ENCODE results near the gene DGKG.

Gene DGKG

DNA sequence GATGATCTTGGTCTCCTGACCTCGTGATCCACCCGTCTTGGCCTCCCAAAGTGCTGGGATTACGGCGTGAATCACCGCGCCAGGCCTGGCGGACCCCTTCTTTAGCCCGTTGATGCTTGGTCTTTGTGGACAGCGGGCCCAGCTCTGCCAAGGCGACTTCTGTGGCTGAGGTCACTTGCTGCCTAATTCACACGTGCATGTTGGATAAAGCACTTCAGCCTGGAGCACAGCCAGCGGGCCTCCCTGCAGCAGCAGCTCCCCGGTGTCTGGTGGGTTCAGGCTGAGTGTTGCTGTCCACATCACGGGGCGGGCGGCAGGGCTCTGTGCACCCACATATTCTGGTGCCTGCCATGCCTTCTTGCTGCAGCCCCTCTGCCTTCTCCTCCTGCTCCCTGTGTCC lies 88.4 kb downstream of the DGKG start:
- no peak overlapping the region for H3K4me3 ChIP-seq (ENCODE audit: low read depth, low read length)
- TF ChIP-seq, protein P1, sequence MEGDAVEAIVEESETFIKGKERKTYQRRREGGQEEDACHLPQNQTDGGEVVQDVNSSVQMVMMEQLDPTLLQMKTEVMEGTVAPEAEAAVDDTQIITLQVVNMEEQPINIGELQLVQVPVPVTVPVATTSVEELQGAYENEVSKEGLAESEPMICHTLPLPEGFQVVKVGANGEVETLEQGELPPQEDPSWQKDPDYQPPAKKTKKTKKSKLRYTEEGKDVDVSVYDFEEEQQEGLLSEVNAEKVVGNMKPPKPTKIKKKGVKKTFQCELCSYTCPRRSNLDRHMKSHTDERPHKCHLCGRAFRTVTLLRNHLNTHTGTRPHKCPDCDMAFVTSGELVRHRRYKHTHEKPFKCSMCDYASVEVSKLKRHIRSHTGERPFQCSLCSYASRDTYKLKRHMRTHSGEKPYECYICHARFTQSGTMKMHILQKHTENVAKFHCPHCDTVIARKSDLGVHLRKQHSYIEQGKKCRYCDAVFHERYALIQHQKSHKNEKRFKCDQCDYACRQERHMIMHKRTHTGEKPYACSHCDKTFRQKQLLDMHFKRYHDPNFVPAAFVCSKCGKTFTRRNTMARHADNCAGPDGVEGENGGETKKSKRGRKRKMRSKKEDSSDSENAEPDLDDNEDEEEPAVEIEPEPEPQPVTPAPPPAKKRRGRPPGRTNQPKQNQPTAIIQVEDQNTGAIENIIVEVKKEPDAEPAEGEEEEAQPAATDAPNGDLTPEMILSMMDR (IDR thresholded peaks at IDR 0.05; ENCODE audit: low read depth, low read length, missing control alignments), result no peak
- no peak for DNase-seq (ENCODE audit: low read depth)

- TF ChIP-seq, protein P1 (IDR thresholded peaks at IDR 0.05; ENCODE audit: low read depth, low read length, missing control alignments), result no peak
- DNase-seq (ENCODE audit: low read depth), result no peak
- no peak overlapping the region for H3K4me3 ChIP-seq (ENCODE audit: low read depth, low read length)
Observed at GRCh38 chr3:186270701-186271100, 91.3 kb downstream of the DGKG start.

DNA sequence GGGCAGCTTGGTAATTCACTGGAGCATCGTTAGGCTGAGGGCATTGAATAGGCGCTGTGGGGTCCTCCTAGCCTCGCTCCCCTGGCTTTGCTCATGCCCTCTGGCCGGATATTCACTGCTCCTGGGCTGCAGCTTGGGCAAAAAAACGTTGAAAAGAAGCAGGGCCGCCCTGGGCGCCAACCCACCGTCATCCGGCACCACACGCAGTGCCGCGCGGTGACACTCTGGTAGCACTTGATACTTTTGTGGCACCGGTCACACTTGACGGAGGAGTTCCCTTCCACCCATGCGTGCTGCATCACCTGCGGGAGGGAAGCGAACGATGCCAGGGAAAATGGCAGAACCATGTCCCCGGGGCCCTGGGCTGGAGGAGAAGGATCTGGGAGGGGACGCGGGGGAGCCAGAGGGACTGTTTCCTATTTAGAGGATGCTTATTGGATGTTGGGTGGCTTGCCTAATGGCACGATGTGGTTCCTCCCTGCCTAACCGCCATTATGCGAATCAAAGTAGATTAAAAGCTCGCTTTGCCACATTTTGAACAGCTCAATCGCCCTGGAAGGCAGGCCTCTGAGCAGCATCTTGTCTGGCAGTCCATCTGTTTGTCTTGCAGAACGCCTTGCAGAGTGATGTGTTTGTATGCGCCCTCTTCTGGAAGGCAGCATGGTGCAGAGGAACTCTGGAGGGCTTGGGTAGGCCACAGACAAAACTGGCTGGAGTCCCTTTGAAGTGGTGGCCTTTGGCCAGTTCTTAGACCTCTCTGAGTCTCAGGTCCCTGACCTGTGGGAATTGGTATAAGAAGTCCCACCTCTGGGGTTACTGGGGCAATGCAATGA lies 93.2 kb downstream of the DGKG start:
- DNase-seq (ENCODE audit: low read depth), result no peak

DNA sequence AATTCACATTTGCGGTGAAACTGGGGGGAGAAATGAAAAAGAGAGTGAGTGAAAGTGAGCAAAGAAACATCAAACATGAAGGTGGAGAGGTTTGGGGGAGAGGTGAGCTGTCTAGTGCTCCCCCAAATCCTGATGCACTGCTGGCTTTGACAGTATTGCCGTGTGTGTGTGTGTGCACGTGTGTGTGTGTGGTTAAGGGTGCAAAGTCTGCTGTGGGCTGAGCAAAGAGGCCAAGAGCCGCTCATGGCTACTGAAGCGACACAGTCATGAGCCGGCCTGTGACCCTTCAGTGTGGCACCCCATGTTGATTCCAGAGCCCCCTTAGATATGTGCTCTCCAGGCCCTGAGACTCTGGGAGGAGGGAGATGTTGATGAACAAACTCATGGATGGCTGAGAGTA lies 94.3 kb downstream of the DGKG start:
- no peak overlapping the region for H3K4me3 ChIP-seq (ENCODE audit: low read depth, low read length)
- TF ChIP-seq, protein P1 (IDR thresholded peaks at IDR 0.05; ENCODE audit: low read depth, low read length, missing control alignments), result no peak
- DNase-seq (ENCODE audit: low read depth), result no peak

More for the DNA sequence above, 93.2 kb downstream of the DGKG start:
- H3K4me3 ChIP-seq (ENCODE audit: low read depth, low read length), result no peak overlapping the region
- TF ChIP-seq, protein P1 (IDR thresholded peaks at IDR 0.05; ENCODE audit: low read depth, low read length, missing control alignments), result peak; percentile 56

- TF ChIP-seq, protein P1 (IDR thresholded peaks at IDR 0.05; ENCODE audit: low read depth, low read length, missing control alignments), result no peak
- DNase-seq (ENCODE audit: low read depth), result no peak
- H3K4me3 ChIP-seq (ENCODE audit: low read depth, low read length), result no peak overlapping the region
Observed at GRCh38 chr3:186264608-186265400, 97.2 kb downstream of the DGKG start.

DNA sequence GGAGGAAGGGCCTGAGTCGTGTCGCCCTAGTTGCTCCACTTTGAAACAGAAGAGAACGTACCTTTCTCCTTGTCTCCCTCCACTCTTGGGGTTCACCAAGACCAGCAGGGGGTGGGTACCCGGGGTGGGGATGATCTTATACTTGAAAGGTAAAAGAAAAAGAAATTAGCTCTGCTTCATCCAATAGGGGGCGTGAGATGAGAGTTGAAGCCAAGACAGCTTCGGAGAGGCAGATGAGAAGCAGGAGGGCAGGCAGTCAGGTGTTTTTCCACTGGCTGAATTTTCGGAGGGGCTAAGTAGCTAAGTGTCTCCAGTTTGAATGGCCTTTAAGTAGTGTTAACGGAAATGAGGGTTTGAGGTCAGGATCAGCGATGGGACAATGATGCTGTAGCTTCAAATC lies 100.4 kb downstream of the DGKG start:
- DNase-seq (ENCODE audit: low read depth), result no peak
- TF ChIP-seq, protein P1 (IDR thresholded peaks at IDR 0.05; ENCODE audit: low read depth, low read length, missing control alignments), result peak; percentile 45
- no peak overlapping the region for H3K4me3 ChIP-seq (ENCODE audit: low read depth, low read length)
